Measurements from ENCODE around the gene UFL1. TPM values are rescaled to one million over a fixed set of nuclear protein-coding genes. Genes with fewer than 3 reads are reported as not detected.

Gene UFL1
- total RNA-seq, 6 experiments from 2014 or later = 15.1 to 17.5 (median 15.9) TPM

DNA sequence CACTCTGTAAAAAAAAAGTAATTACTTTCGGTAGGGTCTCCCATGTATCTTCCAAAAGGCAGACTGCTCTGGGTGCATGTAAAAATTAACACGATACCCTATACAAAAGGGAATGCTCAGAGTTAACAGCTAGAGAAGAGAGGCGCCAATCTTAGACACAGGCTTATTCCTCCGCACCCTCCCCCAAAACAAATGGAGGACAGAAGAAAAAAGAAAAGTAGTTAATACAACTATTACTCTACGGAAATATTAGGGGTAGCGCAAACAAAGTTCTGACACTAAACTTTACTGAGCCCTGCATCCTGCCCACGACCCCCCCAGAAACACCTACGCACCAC lies 331 bp upstream of the UFL1 start:
- Histone ChIP-seq H3K4me3 (peak overlapping the region; percentile 85 to 88 (median 86)), H3K36me3 (peaks cover 0 to 13% (median 0%) of the 10 kb centered on the region in 4 donors), H3K27me3 (no peaks in the 10 kb centered on the region), H3K27ac (peak overlapping the region; percentile 96 to 99 (median 97)), H3K4me1 (peaks cover 0 to 8% (median 4%) of the 10 kb centered on the region in 4 donors), H3K9me3 (no peaks in the 10 kb centered on the region)
- 0% methylated on average over 8 of the region's 8 CpGs for WGBS (ENCODE audit: insufficient coverage, low coverage, low lambda C conversion rate, missing lambda C conversion rate)
- DNase-seq = no peak
- TF ChIP-seq, protein P1, sequence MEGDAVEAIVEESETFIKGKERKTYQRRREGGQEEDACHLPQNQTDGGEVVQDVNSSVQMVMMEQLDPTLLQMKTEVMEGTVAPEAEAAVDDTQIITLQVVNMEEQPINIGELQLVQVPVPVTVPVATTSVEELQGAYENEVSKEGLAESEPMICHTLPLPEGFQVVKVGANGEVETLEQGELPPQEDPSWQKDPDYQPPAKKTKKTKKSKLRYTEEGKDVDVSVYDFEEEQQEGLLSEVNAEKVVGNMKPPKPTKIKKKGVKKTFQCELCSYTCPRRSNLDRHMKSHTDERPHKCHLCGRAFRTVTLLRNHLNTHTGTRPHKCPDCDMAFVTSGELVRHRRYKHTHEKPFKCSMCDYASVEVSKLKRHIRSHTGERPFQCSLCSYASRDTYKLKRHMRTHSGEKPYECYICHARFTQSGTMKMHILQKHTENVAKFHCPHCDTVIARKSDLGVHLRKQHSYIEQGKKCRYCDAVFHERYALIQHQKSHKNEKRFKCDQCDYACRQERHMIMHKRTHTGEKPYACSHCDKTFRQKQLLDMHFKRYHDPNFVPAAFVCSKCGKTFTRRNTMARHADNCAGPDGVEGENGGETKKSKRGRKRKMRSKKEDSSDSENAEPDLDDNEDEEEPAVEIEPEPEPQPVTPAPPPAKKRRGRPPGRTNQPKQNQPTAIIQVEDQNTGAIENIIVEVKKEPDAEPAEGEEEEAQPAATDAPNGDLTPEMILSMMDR (IDR thresholded peaks at IDR 0.05) = no peak
- no peak for TF ChIP-seq POLR2A (IDR thresholded peaks at IDR 0.05)
- intact Hi-C loops (cut with DNase I) = no loop called here
- peak; percentile 34 to 40 (median 38) for ATAC-seq

DNA sequence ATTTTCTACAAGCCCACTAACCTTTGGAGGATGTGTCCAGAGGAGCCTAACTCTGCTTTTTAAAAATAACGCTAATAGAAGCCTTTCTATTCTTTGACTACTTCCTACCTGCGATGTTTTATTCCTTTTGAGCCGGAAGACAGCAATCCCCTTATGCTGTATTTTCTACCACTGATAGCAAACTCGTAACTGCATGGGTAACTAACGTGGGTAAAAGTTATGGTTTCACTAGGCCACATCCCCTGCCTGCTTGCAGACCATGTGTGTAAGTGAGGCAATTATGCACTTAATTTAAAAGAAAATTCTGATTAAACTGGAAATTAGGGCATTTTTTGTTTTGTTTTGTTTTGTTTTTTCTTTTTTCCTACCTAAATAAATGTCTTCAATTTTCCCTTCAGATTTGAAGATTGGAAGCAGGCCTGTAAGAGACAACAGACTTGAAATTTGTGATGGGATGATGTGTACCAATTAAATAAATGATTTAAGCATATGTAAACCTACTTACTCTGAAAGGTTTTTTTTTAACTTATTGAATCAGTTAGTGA lies 931 bp downstream of the UFL1 start:
- DNase-seq (no peak), ATAC-seq (peak in 3 of 4 donors; percentile 12 to 24 (median 15))
- 0% methylated on average over 5 of the region's 5 CpGs for WGBS (ENCODE audit: insufficient coverage, low coverage, low lambda C conversion rate, missing lambda C conversion rate)
- Histone ChIP-seq H3K9me3 (no peaks in the 10 kb centered on the region), H3K27ac (peak overlapping the region; percentile 96 to 99 (median 97)), H3K36me3 (peaks cover 0 to 25% (median 1%) of the 10 kb centered on the region in 4 donors), H3K27me3 (no peaks in the 10 kb centered on the region), H3K4me1 (peaks cover 0 to 8% (median 4%) of the 10 kb centered on the region in 4 donors), H3K4me3 (peak overlapping the region; percentile 85 to 88 (median 86))
- TF ChIP-seq POLR2A (IDR thresholded peaks at IDR 0.05) = no peak
- TF ChIP-seq, protein P1 (IDR thresholded peaks at IDR 0.05) = no peak
- intact Hi-C loops (cut with DNase I) = no loop called here

DNA sequence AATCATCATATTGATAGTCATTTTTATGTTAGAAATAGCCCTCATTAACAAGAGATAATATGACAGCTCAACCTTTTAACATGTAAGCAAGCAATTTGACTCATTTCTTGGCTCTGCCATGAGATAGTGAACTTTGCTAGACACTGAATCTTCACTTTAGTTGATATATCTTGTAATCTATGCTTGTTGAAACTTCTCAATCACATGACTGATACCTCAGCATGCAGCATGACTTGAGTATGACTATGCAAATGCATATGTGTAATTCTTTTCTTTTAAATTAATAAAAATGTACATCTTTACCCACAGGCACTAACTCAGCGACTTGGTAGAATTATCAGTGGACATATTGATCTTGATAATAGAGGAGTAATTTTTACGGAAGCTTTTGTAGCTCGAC lies 6.6 kb downstream of the UFL1 start:
- H3K4me3 ChIP-seq = no peak overlapping the region
- peaks cover 8 to 66% (median 24%) of the 10 kb centered on the region in 4 donors for H3K36me3 ChIP-seq
- H3K9me3 ChIP-seq = no peaks in the 10 kb centered on the region
- 98% methylated on average over 3 of the region's 3 CpGs for WGBS (ENCODE audit: insufficient coverage, low coverage, low lambda C conversion rate, missing lambda C conversion rate)
- intact Hi-C loops (cut with DNase I) = no loop called here
- ATAC-seq = no peak
- peaks cover 0 to 8% (median 3%) of the 10 kb centered on the region in 4 donors for H3K4me1 ChIP-seq
- no peak for DNase-seq
- no peak for TF ChIP-seq POLR2A (IDR thresholded peaks at IDR 0.05)
- TF ChIP-seq, protein P1 (IDR thresholded peaks at IDR 0.05) = no peak
- no peaks in the 10 kb centered on the region for H3K27me3 ChIP-seq
- H3K27ac ChIP-seq = no peak overlapping the region

DNA sequence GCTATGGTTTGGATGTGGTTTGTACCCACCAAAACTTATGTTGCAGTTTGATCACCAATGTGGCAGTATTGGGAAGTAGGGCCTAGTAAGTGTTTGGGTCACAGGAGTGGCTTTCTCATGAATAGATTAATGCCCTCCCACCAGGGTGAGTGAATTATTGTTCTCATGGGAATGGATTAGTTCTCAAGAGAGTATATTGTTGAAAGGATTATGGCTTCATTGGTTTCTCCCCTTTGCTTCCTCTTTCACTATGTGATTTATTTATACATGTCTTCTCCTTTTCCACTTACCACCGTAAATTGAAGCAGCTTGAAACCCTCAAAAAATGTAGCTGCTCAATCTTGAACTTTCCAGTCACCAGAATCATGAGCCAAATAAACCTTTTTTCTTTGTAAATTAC lies 10.8 kb downstream of the UFL1 start:
- Histone ChIP-seq H3K36me3 (peaks cover 10 to 45% (median 27%) of the 10 kb centered on the region in 4 donors), H3K27ac (no peak overlapping the region), H3K27me3 (no peaks in the 10 kb centered on the region), H3K4me1 (no peaks in the 10 kb centered on the region), H3K9me3 (no peaks in the 10 kb centered on the region), H3K4me3 (no peak overlapping the region)
- intact Hi-C loops (cut with DNase I) = no loop called here
- ATAC-seq (no peak), DNase-seq (no peak)
- 63% methylated on average over 1 of the region's 1 CpG for WGBS (ENCODE audit: insufficient coverage, low coverage, low lambda C conversion rate, missing lambda C conversion rate)
- TF ChIP-seq, protein P1 (IDR thresholded peaks at IDR 0.05) = no peak
- TF ChIP-seq POLR2A (IDR thresholded peaks at IDR 0.05) = no peak

Measured in right lobe of liver (tissue), 6 donors.